Left colon (tissue), 2 donors: ENCODE measurements around the gene SLC9A7. TPM values are rescaled to one million over a fixed set of nuclear protein-coding genes. Genes with fewer than 3 reads are reported as not detected.

Experiments
- ATAC-seq: fragments of 200-7000 bp; cut with Tn5 transposase; one replicate; pipeline ENCODE4 v1.9.1; 2020; ENCODE audit warnings: mild to moderate bottlenecking, moderate library complexity
- DNase-seq, 2 donors: peaks; one replicate each; pipeline ENCODE4 v3.0.0-alpha.2; 2020
- intact Hi-C, 2 donors: fragments of 100-400 bp; cut with DNase I in 1 of 2; cut with micrococcal nuclease in 1 of 2; formaldehyde crosslinking; loops; one replicate each; pipeline versions ENCODE4 v1.11.2 to v1.14.0; 2022; cut with DNase I, micrococcal nuclease
- total RNA-seq, 2 donors: library from RNA; stranded (reverse); fragmentation: NEBNext Ultra II Directional; extraction: Animal tissue kit (Norgen Biotek cat#: 25700); gene quantifications; one replicate each; pipeline ENCODE4 v1.2.1, GENCODE V29; 2021
- donor health status: DM: no; HTN: no; CAD: no.
- donor health status: DM: yes; HTN: yes; CAD: no.

Gene SLC9A7
- total RNA-seq, 2 donors from 2014 or later: 0.95 to 1.9 TPM

GRCh38 chrX:46712764-46713163 is 46.2 kb downstream of the SLC9A7 start:
- ATAC-seq: no peak
- intact Hi-C loops: no loop called here

GRCh38 chrX:46710927-46711623 is 47.8 kb downstream of the SLC9A7 start:
- intact Hi-C loops: no loop called here
- ATAC-seq (no peak), DNase-seq (no peak)

More at GRCh38 chrX:46712764-46713163, 46.2 kb downstream of the SLC9A7 start:
- DNase-seq: no peak

GRCh38 chrX:46710425-46710824 is 48.5 kb downstream of the SLC9A7 start:
- intact Hi-C loops: no loop called here
- ATAC-seq (no peak), DNase-seq (no peak)

- intact Hi-C loops: no loop called here
- DNase-seq: no peak
- ATAC-seq: no peak
Observed at GRCh38 chrX:46707274-46707965, 51.5 kb downstream of the SLC9A7 start.

- DNase-seq (no peak), ATAC-seq (no peak)
- intact Hi-C loops: no loop called here
Observed at GRCh38 chrX:46704767-46705386, 54.0 kb downstream of the SLC9A7 start.

GRCh38 chrX:46703980-46704379 is 54.9 kb downstream of the SLC9A7 start:
- intact Hi-C loops: no loop called here
- DNase-seq (no peak), ATAC-seq (no peak)

- DNase-seq (no peak), ATAC-seq (no peak)
- intact Hi-C loops: no loop called here
Observed at GRCh38 chrX:46698691-46699090, 60.2 kb downstream of the SLC9A7 start.

GRCh38 chrX:46695491-46695890 is 63.4 kb downstream of the SLC9A7 start:
- intact Hi-C loops: no loop called here
- no peak for DNase-seq
- ATAC-seq: no peak

GRCh38 chrX:46694549-46694948 is 64.4 kb downstream of the SLC9A7 start:
- ATAC-seq (no peak), DNase-seq (no peak)
- intact Hi-C loops: no loop called here

GRCh38 chrX:46693149-46693548 is 65.8 kb downstream of the SLC9A7 start:
- ATAC-seq: no peak
- DNase-seq: no peak
- intact Hi-C loops: no loop called here

- no peak for DNase-seq
- intact Hi-C loops: no loop called here
- ATAC-seq: no peak
Observed at GRCh38 chrX:46690818-46691217, 68.1 kb downstream of the SLC9A7 start.

- ATAC-seq (no peak), DNase-seq (no peak)
- intact Hi-C loops: no loop called here
Observed at GRCh38 chrX:46687619-46688018, 71.3 kb downstream of the SLC9A7 start.

GRCh38 chrX:46686003-46686645 is 72.8 kb downstream of the SLC9A7 start:
- intact Hi-C loops: no loop called here
- DNase-seq (peak in 1 of 2 donors; percentile 18), ATAC-seq (peak; percentile 52)

- no peak for ATAC-seq
- no peak for DNase-seq
- intact Hi-C loops: no loop called here
Observed at GRCh38 chrX:46683048-46683447, 75.9 kb downstream of the SLC9A7 start.

GRCh38 chrX:46681849-46682248 is 77.1 kb downstream of the SLC9A7 start:
- intact Hi-C loops: no loop called here
- DNase-seq (no peak), ATAC-seq (no peak)

- intact Hi-C loops: no loop called here
- ATAC-seq (no peak), DNase-seq (no peak)
Observed at GRCh38 chrX:46678232-46678631, 80.7 kb downstream of the SLC9A7 start.

GRCh38 chrX:46676399-46677356 is 82.2 kb downstream of the SLC9A7 start:
- ATAC-seq: no peak
- intact Hi-C loops: no loop called here
- no peak for DNase-seq

- no peak for ATAC-seq
Observed at GRCh38 chrX:46673620-46674359, 85.1 kb downstream of the SLC9A7 start.

More at GRCh38 chrX:46673620-46674359, 85.1 kb downstream of the SLC9A7 start:
- DNase-seq: no peak
- intact Hi-C loops: no loop called here
